Mesodermal cell (in vitro differentiated cells): ENCODE data around the gene LDHAL6B.

ENCODE experiments used
- H3K27ac ChIP-seq: 2 replicates; pipeline ENCODE4 v1.7.0; 2013; ENCODE audit warnings: mild to moderate bottlenecking, low read depth, low read length, moderate library complexity; ENCODE audit not compliant: severe bottlenecking
- H3K36me3 ChIP-seq: 2 replicates; pipeline ENCODE4 v1.7.1; 2013; ENCODE audit warnings: mild to moderate bottlenecking, low read length, moderate library complexity; ENCODE audit not compliant: control insufficient read depth, insufficient read depth
- H3K4me1 ChIP-seq: one replicate; pipeline ENCODE4 v1.7.1; 2013; ENCODE audit warnings: mild to moderate bottlenecking, low read length; ENCODE audit not compliant: insufficient read depth, control insufficient read depth, poor library complexity, severe bottlenecking
- H3K4me3 ChIP-seq: 2 replicates; pipeline ENCODE4 v1.7.0; 2013; ENCODE audit warnings: low read length, control low read depth, mild to moderate bottlenecking; ENCODE audit not compliant: insufficient read depth, poor library complexity, severe bottlenecking; ENCODE audit errors: extremely low read depth
- H3K9me3 ChIP-seq: 2 replicates; pipeline ENCODE4 v1.7.1; 2013; ENCODE audit warnings: mild to moderate bottlenecking, low read length, moderate library complexity; ENCODE audit not compliant: control insufficient read depth
- WGBS, 2 experiments: methylation state at CpG; one replicate each; pipeline ENCODE4 v1.1.5; 2013; ENCODE audit warnings: missing lambda C conversion rate in 2 of 2; ENCODE audit not compliant: insufficient coverage in 2 of 2; 5-methylcytosine and 5-hydroxymethylcytosine counted together

The LDHAL6B gene

GRCh38 chr15:59252137-59252536, 45.5 kb downstream of the LDHAL6B start:
- H3K36me3 ChIP-seq: no peaks in the 10 kb centered on the region
- 96 to 98% methylated on average over 4 to 5 of the region's 5 CpGs for WGBS, 2 experiments
- no peaks in the 10 kb centered on the region for H3K9me3 ChIP-seq
- no peak overlapping the region for H3K4me3 ChIP-seq
- no peaks in the 10 kb centered on the region for H3K4me1 ChIP-seq
- no peak overlapping the region for H3K27ac ChIP-seq

- no peak overlapping the region for H3K4me3 ChIP-seq
- no peak overlapping the region for H3K27ac ChIP-seq
- no peaks in the 10 kb centered on the region for H3K4me1 ChIP-seq
- 91 to 96% methylated on average over 4 of the region's 7 CpGs for WGBS, 2 experiments
- H3K36me3 ChIP-seq: peaks cover 3% of the 10 kb centered on the region
- H3K9me3 ChIP-seq: no peaks in the 10 kb centered on the region
These were observed 49.2 kb downstream of the LDHAL6B start for GRCh38 chr15:59255680-59256336.

- no peaks in the 10 kb centered on the region for H3K4me1 ChIP-seq
- WGBS, 2 experiments: 76 to 79% methylated on average over 7 of the region's 8 CpGs
- no peaks in the 10 kb centered on the region for H3K9me3 ChIP-seq
These were observed 49.8 kb downstream of the LDHAL6B start for GRCh38 chr15:59256482-59256881.

GRCh38 chr15:59257140-59257539, 50.5 kb downstream of the LDHAL6B start:
- no peaks in the 10 kb centered on the region for H3K4me1 ChIP-seq
- H3K4me3 ChIP-seq: no peak overlapping the region
- peaks cover 3% of the 10 kb centered on the region for H3K36me3 ChIP-seq
- no peak overlapping the region for H3K27ac ChIP-seq
- no peaks in the 10 kb centered on the region for H3K9me3 ChIP-seq
- WGBS, 2 experiments: 100% methylated on average over 2 of the region's 4 CpGs; no CpG with 5 or more reads in 1 of the 2 experiments

More at GRCh38 chr15:59256482-59256881, 49.8 kb downstream of the LDHAL6B start:
- Histone ChIP-seq H3K27ac (no peak overlapping the region), H3K4me3 (no peak overlapping the region), H3K36me3 (peaks cover 3% of the 10 kb centered on the region)
